RWPE2 (cell line): Measurements from ENCODE around the gene LRRC59.

Experiments used
- ATAC-seq: fragments of 200-7000 bp; cut with Tn5 transposase; 3 replicates; pipeline ENCODE4 v1.9.1; 2021; ENCODE audit warnings: low read depth
- DNase-seq: peaks from one replicate; pipeline ENCODE4 v3.0.0-alpha.2; 2020; ENCODE audit warnings: low spot score
- H3K27ac ChIP-seq: fragments of 450-650 bp; 2 replicates; pipeline ENCODE4 v1.5.1; 2017; ENCODE audit warnings: mild to moderate bottlenecking; ENCODE audit not compliant: poor library complexity, severe bottlenecking
- H3K27me3 ChIP-seq: fragments of 250-450 bp; sonication (Bioruptor Pico); 2 replicates; pipeline ENCODE4 v1.5.1; 2021; ENCODE audit warnings: mild to moderate bottlenecking, moderate library complexity; ENCODE audit not compliant: insufficient read depth, poor library complexity, severe bottlenecking
- H3K36me3 ChIP-seq: fragments of 250-450 bp; sonication (Bioruptor Pico); 2 replicates; pipeline ENCODE4 v1.5.1; 2020; ENCODE audit warnings: low read depth, mild to moderate bottlenecking, moderate library complexity
- H3K4me1 ChIP-seq: fragments of 250-450 bp; sonication (Bioruptor Pico); 2 replicates; pipeline ENCODE4 v1.5.1; 2021; ENCODE audit warnings: mild to moderate bottlenecking, moderate library complexity; ENCODE audit not compliant: insufficient read depth, poor library complexity, severe bottlenecking
- H3K4me3 ChIP-seq: fragments of 250-450 bp; sonication (Bioruptor Pico); 2 replicates; pipeline ENCODE4 v1.5.1; 2021; ENCODE audit warnings: mild to moderate bottlenecking, moderate library complexity; ENCODE audit not compliant: severe bottlenecking
- H3K9me3 ChIP-seq: fragments of 250-450 bp; sonication (Bioruptor Pico); 2 replicates; pipeline ENCODE4 v1.5.1; 2021; ENCODE audit warnings: mild to moderate bottlenecking, moderate library complexity; ENCODE audit not compliant: severe bottlenecking
- CTCF ChIP-seq: fragments of 450-650 bp; IDR thresholded peaks from one replicate; pipeline ENCODE4 v1.5.1; 2017; ENCODE audit warnings: mild to moderate bottlenecking, moderate library complexity; ENCODE audit not compliant: poor library complexity, severe bottlenecking

LRRC59 gene

GRCh38 chr17:50424246-50424995, 27.1 kb upstream of the LRRC59 start:
- H3K27me3 ChIP-seq: no peaks in the 10 kb centered on the region
- peak overlapping the region; percentile 92 for H3K27ac ChIP-seq
- no peak for DNase-seq
- H3K4me1 ChIP-seq: peaks cover 51% of the 10 kb centered on the region
- no peak for TF ChIP-seq CTCF
- H3K36me3 ChIP-seq: peaks cover 16% of the 10 kb centered on the region
- no peaks in the 10 kb centered on the region for H3K9me3 ChIP-seq
- H3K4me3 ChIP-seq: no peak overlapping the region
- no peak for ATAC-seq

- Histone ChIP-seq H3K4me3 (no peak overlapping the region), H3K27me3 (no peaks in the 10 kb centered on the region), H3K36me3 (peaks cover 11% of the 10 kb centered on the region), H3K27ac (peak overlapping the region; percentile 92), H3K9me3 (no peaks in the 10 kb centered on the region), H3K4me1 (peaks cover 45% of the 10 kb centered on the region)
- TF ChIP-seq CTCF: no peak
- DNase-seq (peak; percentile 95), ATAC-seq (peak; percentile 72)
These were observed 26.3 kb upstream of the LRRC59 start for GRCh38 chr17:50423553-50424159.

- peaks cover 36% of the 10 kb centered on the region for H3K4me1 ChIP-seq
- peaks cover 4% of the 10 kb centered on the region for H3K36me3 ChIP-seq
- no peak for TF ChIP-seq CTCF
- ATAC-seq (no peak), DNase-seq (no peak)
- no peaks in the 10 kb centered on the region for H3K27me3 ChIP-seq
- H3K27ac ChIP-seq: peak overlapping the region; percentile 92
- H3K9me3 ChIP-seq: no peaks in the 10 kb centered on the region
- no peak overlapping the region for H3K4me3 ChIP-seq
These were observed 25.4 kb upstream of the LRRC59 start for GRCh38 chr17:50422738-50423137.

GRCh38 chr17:50421308-50422051, 24.2 kb upstream of the LRRC59 start:
- Histone ChIP-seq H3K36me3 (no peaks in the 10 kb centered on the region), H3K27me3 (no peaks in the 10 kb centered on the region), H3K4me3 (peak overlapping the region; percentile 17), H3K9me3 (no peaks in the 10 kb centered on the region), H3K4me1 (peaks cover 31% of the 10 kb centered on the region), H3K27ac (peak overlapping the region; percentile 92)
- no peak for TF ChIP-seq CTCF
- no peak for DNase-seq
- no peak for ATAC-seq
